Thoracic aorta (tissue), 2 donors: ENCODE measurements around the gene RASGRP2. TPM values are rescaled to one million over a fixed set of nuclear protein-coding genes. Genes with fewer than 3 reads are reported as not detected.
A peak's percentile ranks its signal among the peaks of the same experiment; 100 is the strongest.

Source experiments
- ATAC-seq: fragments of 150-250 bp; one replicate; pipeline ENCODE4 v1.8.0; 2017; ENCODE audit warnings: low read depth; ENCODE audit not compliant: insufficient number of reproducible peaks, low FRiP score
- DNase-seq: peaks from one replicate; pipeline ENCODE4 v3.0.0-alpha.2; 2020; ENCODE audit warnings: low spot score
- H3K27ac ChIP-seq, 2 donors: fragments of 200-600 bp; sonication (generic); 1 replicate in 1 of 2; 2 replicates in 1 of 2; pipeline ENCODE4 v1.5.1; 2016; ENCODE audit warnings: mild to moderate bottlenecking in 2 of 2, moderate library complexity in 2 of 2
- H3K27me3 ChIP-seq: fragments of 200-600 bp; sonication (generic); replicated peaks from 2 replicates; pipeline ENCODE4 v1.6.0; 2016; ENCODE audit warnings: mild to moderate bottlenecking; ENCODE audit not compliant: insufficient read depth
- H3K36me3 ChIP-seq: fragments of 200-600 bp; sonication (generic); one replicate; pipeline ENCODE4 v1.5.1; 2016
- H3K4me1 ChIP-seq, 2 donors: fragments of 200-600 bp; sonication (generic); 1 replicate in 1 of 2; 2 replicates in 1 of 2; pipeline versions ENCODE4 v1.5.1 to v1.6.0; 2016; ENCODE audit warnings: low read depth in 2 of 2, mild to moderate bottlenecking in 1 of 2; ENCODE audit not compliant: control insufficient read depth in 1 of 2
- H3K4me3 ChIP-seq: fragments of 200-600 bp; sonication (generic); 2 replicates; pipeline ENCODE4 v1.5.1; 2016; ENCODE audit warnings: mild to moderate bottlenecking
- H3K9me3 ChIP-seq: fragments of 200-600 bp; sonication (generic); 2 replicates; pipeline ENCODE4 v1.5.1; 2016
- CTCF ChIP-seq: fragments of 200-600 bp; sonication (generic); IDR thresholded peaks from one replicate; pipeline ENCODE4 v1.5.1; 2019; ENCODE audit warnings: antibody characterized with exemption
- total RNA-seq, 2 donors: library from RNA; depleted of rRNA; stranded (reverse); fragments of >200 nt; gene quantifications; one replicate each; pipeline versions ENCODE4 v1.1.0 to v1.2.3, GENCODE V29; 2016

The RASGRP2 gene
- total RNA-seq, 2 donors from 2014 or later = 78.4 to 89.1 TPM

- no peaks in the 10 kb centered on the region for H3K9me3 ChIP-seq
- peaks cover 7% of the 10 kb centered on the region for H3K36me3 ChIP-seq
- TF ChIP-seq CTCF = no peak
- no peak for ATAC-seq
- H3K27ac ChIP-seq = no peak overlapping the region
- peaks cover 0 to 7% of the 10 kb centered on the region in 2 donors for H3K4me1 ChIP-seq
- H3K4me3 ChIP-seq = no peak overlapping the region
- no peaks in the 10 kb centered on the region for H3K27me3 ChIP-seq
- no peak for DNase-seq
Measured at GRCh38 chr11:64726211-64726641, 17.7 kb downstream of the RASGRP2 start.

- no peak overlapping the region for H3K4me3 ChIP-seq
- H3K36me3 ChIP-seq = peaks cover 7% of the 10 kb centered on the region
- no peak for TF ChIP-seq CTCF
- no peak for DNase-seq
- no peaks in the 10 kb centered on the region for H3K27me3 ChIP-seq
- H3K9me3 ChIP-seq = no peaks in the 10 kb centered on the region
- H3K27ac ChIP-seq = no peak overlapping the region
- H3K4me1 ChIP-seq = peaks cover 0 to 7% of the 10 kb centered on the region in 2 donors
- ATAC-seq = no peak
Measured at GRCh38 chr11:64724863-64725532, 18.9 kb downstream of the RASGRP2 start.

GRCh38 chr11:64723907-64724862 is 19.8 kb downstream of the RASGRP2 start:
- TF ChIP-seq CTCF = no peak
- peak overlapping the region; percentile 99 for H3K4me3 ChIP-seq
- H3K4me1 ChIP-seq = peaks cover 0 to 7% of the 10 kb centered on the region in 2 donors
- H3K27me3 ChIP-seq = no peaks in the 10 kb centered on the region
- DNase-seq (no peak), ATAC-seq (no peak)
- H3K27ac ChIP-seq = no peak overlapping the region
- no peaks in the 10 kb centered on the region for H3K9me3 ChIP-seq
- H3K36me3 ChIP-seq = peaks cover 7% of the 10 kb centered on the region

- H3K9me3 ChIP-seq = no peaks in the 10 kb centered on the region
- peak; percentile 97 for TF ChIP-seq CTCF
- no peaks in the 10 kb centered on the region for H3K27me3 ChIP-seq
- H3K36me3 ChIP-seq = peaks cover 4% of the 10 kb centered on the region
- H3K4me1 ChIP-seq = peaks cover 0 to 7% of the 10 kb centered on the region in 2 donors
- H3K27ac ChIP-seq = peak within 1 kb of the TSS; percentile 38 to 66
- H3K4me3 ChIP-seq = peak within 1 kb of the TSS; percentile 99
- DNase-seq (peak; percentile 35), ATAC-seq (peak; percentile 83)
Measured at GRCh38 chr11:64723117-64723906, 20.6 kb downstream of the RASGRP2 start, which contains the start of gene NRXN2. Gene NRXN2 (minus strand): TSS chr11:64723197. CDS start chr11:64713699, 9,498 bp downstream.
